GM12801 (cell line): Measurements from ENCODE around the gene RS1.

Source experiments
- CTCF ChIP-seq: IDR thresholded peaks from one replicate; pipeline ENCODE4 v1.5.1; 2011; ENCODE audit warnings: control low read depth; ENCODE audit not compliant: insufficient read length; ENCODE audit errors: extremely low read depth

RS1 gene

DNA sequence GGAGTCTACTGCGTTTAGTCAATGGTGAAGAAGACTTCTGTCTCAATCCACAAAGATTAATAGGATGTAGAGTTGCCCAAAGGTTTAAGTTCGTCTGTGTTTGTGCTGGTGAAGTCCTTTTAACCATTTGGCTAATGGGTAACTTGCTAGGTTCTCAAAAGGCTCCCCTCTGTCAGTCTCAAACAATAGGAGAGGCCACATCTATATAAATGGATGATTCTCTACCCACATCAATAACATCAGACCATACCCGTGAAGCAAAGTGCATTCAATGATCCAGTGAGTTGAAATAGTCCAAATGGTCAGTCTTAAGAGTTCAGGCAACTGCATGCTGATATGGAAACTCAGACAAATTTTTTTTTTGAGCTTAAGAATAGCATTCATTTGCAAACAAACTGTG is 28.1 kb downstream of the RS1 start:
- TF ChIP-seq CTCF = no peak

DNA sequence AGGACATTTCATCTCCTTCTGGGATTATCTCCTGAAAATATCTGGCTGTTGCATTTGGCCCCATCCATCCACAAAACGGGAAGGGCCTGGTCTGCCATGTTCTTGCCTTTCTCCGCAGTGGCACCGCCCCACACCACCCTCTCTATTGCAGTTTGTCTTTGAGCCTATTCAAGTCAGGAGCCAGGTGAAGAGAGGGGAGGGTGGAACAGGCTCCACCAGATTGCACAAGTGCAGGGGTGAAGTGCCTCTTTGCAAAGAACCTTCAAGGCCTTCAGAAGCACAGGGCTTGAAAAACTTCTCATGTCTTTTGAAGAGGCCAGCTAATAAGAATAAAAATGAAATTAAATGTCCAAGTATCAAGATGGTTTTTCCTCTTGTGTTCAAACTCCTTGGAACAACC is 28.7 kb downstream of the RS1 start:
- no peak for TF ChIP-seq CTCF

GRCh38 chrX:18640686-18641085 is 31.2 kb downstream of the RS1 start:
- no peak for TF ChIP-seq CTCF

- TF ChIP-seq CTCF = no peak
Observed at GRCh38 chrX:18639280-18639679, 32.6 kb downstream of the RS1 start.

- no peak for TF ChIP-seq CTCF
Observed at GRCh38 chrX:18638398-18638797, 33.5 kb downstream of the RS1 start.

GRCh38 chrX:18630934-18631333 is 41.0 kb downstream of the RS1 start:
- TF ChIP-seq CTCF = no peak

GRCh38 chrX:18624599-18624998 is 47.3 kb downstream of the RS1 start:
- no peak for TF ChIP-seq CTCF

DNA sequence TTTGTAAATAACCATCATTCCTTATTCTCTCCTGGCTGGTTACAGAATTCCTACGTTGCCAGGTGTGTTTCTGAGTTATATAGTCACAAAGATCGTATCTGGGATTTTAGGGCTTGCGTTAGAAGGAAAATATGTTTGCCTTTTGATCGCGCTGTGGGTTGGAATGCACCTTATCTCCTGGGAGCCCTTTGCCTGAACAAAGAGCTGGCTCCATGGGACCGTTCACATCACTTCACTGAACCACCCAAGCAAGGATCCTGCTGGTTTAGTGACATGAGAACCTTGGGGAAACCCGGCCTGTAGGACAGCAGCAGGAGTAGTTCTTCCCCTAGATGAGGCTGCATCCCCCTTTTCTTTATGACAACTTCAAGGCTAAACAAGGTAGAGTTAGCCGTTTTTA is 51.6 kb downstream of the RS1 start:
- TF ChIP-seq CTCF = no peak
